K562 (cell line): Measurements from ENCODE around the gene ATM.

Source experiments
- BHLHE40 ChIP-seq: IDR thresholded peaks from 2 replicates; pipeline ENCODE4 v1.6.1; 2011; ENCODE audit warnings: low read length, improper control_type of control experiment
- BRF1 ChIP-seq: IDR thresholded peaks from 3 replicates; pipeline ENCODE4 v1.6.1; 2011; ENCODE audit warnings: borderline replicate concordance, mild to moderate bottlenecking; ENCODE audit not compliant: insufficient read length; ENCODE audit errors: extremely low read depth
- CEBPG ChIP-seq, 3 experiments: fragments of 200-800 bp in 1 of 3; sonication (Bioruptor generic) in 1 of 3; sonication (generic) in 1 of 3; formaldehyde crosslinking in 1 of 3; IDR thresholded peaks in 2 of 3; conservative IDR thresholded peaks in 1 of 3; 2 replicates each; pipeline versions ENCODE4 v1.6.1 to v1.8.0; 2016 to 2022; ENCODE audit warnings: missing compliant biosample characterization in 2 of 3, missing genetic modification characterization in 2 of 3, mild to moderate bottlenecking in 1 of 3, missing genetic modification reagents in 1 of 3
- CTCF ChIP-seq, 3 experiments: IDR thresholded peaks in 2 of 3; conservative IDR thresholded peaks in 1 of 3; 2 replicates each; pipeline ENCODE4 v1.5.1; 2011 to 2012; ENCODE audit warnings: low read length in 3 of 3, mild to moderate bottlenecking in 3 of 3, control low read depth in 2 of 3, improper control_type of control experiment in 1 of 3, inconsistent platforms in 1 of 3, low read depth in 1 of 3, mixed read lengths in 1 of 3, moderate library complexity in 1 of 3; ENCODE audit not compliant: insufficient read depth in 2 of 3
- EP300 ChIP-seq: IDR thresholded peaks from 2 replicates; pipeline ENCODE4 v1.6.1; 2012; ENCODE audit warnings: low read length, improper control_type of control experiment
- HDAC6 ChIP-seq: IDR thresholded peaks from 2 replicates; pipeline ENCODE4 v1.6.1; 2012; ENCODE audit warnings: low read depth, mild to moderate bottlenecking, control low read depth, inconsistent platforms, low read length, moderate library complexity
- IRF9 ChIP-seq: fragments of 450-650 bp; IDR thresholded peaks from 2 replicates; pipeline ENCODE4 v1.6.1; 2016; ENCODE audit warnings: missing biosample characterization, missing genetic modification characterization
- PKNOX1 ChIP-seq: fragments of 450-650 bp; IDR thresholded peaks from 2 replicates; pipeline ENCODE4 v1.6.1; 2016
- POLR2A ChIP-seq: fragments of 450-650 bp; conservative IDR thresholded peaks from 2 replicates; pipeline ENCODE4 v1.6.1; 2016
- ZNF217 ChIP-seq: sonication (generic); formaldehyde crosslinking; IDR thresholded peaks from 2 replicates; pipeline ENCODE4 v1.8.0; 2022; ENCODE audit warnings: mild to moderate bottlenecking, missing genetic modification reagents

GRCh38 chr11:108398439-108398838 is 175.6 kb downstream of the ATM start:
- TF ChIP-seq CEBPG (CRISPR knock-in tag; IDR thresholded peaks at IDR 0.05) (no peak), CEBPG (tag; conservative IDR thresholded peaks at IDR 0.05 in 1 of 2, IDR thresholded peaks at IDR 0.05 in 1 of 2) (no peak), BRF1 (no peak), PKNOX1 (no peak), IRF9 (tag) (no peak), ZNF217 (no peak), EP300 (no peak), POLR2A (no peak), HDAC6 (no peak), CTCF (IDR thresholded peaks at IDR 0.05 in 2 of 3, conservative IDR thresholded peaks at IDR 0.05 in 1 of 3; ENCODE audit: insufficient read depth in 2 of 3, low read depth in 1 of 3, low read length in 3 of 3) (no peak), BHLHE40 (no peak)
